Testis (tissue), 2 donors: ENCODE data around the gene PLGRKT.

Experiments
- CTCF ChIP-seq, 3 experiments: fragments of 450-650 bp in 2 of 3; fragments of 200-600 bp in 1 of 3; sonication (generic) in 1 of 3; IDR thresholded peaks; one replicate each; pipeline ENCODE4 v1.5.1; 2016 to 2019; ENCODE audit warnings: antibody characterized with exemption in 3 of 3, mild to moderate bottlenecking in 2 of 3, moderate library complexity in 1 of 3
- POLR2A ChIP-seq: fragments of 450-650 bp; IDR thresholded peaks from one replicate; pipeline ENCODE4 v1.6.1; 2017; ENCODE audit warnings: antibody characterized with exemption, mild to moderate bottlenecking, moderate library complexity

DNA sequence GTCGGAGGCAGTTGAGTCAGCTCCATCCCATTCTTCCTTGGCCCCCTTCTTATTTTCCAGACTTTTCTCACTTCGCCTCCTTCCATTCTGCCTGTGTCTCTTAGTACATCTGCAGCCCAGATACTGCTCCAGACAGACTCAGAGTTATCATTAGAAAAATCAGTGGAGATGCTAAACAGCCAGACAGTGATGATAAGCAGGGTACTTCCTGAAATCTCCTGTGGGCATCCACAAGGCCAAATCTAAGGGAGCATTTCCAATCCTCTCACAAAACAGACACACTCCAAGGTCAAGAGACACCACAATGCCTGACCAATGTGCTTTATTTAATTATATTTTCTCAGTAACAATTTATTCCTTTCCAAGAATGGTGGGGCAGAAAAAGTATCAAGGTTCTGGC lies 83.5 kb downstream of the PLGRKT start:
- TF ChIP-seq CTCF (IDR thresholded peaks at IDR 0.05): no peak
- no peak for TF ChIP-seq POLR2A
